GM19351 (cell line): ENCODE results near the gene TRIP13.
A peak's percentile ranks its signal among the peaks of the same experiment; 100 is the strongest.
"Not testable (repeated sequence)": the region's sequence is repeated elsewhere in the genome, so short reads cannot be mapped to it uniquely, and the experiment has no call there.

Experiments used
- ATAC-seq: cut with Tn5 transposase; IDR thresholded peaks from one replicate; pipeline ENCODE4 v1.9.1; 2021; ENCODE audit warnings: mild to moderate bottlenecking, moderate library complexity; ENCODE audit not compliant: unreplicated experiment

TRIP13 gene, protein sequence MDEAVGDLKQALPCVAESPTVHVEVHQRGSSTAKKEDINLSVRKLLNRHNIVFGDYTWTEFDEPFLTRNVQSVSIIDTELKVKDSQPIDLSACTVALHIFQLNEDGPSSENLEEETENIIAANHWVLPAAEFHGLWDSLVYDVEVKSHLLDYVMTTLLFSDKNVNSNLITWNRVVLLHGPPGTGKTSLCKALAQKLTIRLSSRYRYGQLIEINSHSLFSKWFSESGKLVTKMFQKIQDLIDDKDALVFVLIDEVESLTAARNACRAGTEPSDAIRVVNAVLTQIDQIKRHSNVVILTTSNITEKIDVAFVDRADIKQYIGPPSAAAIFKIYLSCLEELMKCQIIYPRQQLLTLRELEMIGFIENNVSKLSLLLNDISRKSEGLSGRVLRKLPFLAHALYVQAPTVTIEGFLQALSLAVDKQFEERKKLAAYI

DNA sequence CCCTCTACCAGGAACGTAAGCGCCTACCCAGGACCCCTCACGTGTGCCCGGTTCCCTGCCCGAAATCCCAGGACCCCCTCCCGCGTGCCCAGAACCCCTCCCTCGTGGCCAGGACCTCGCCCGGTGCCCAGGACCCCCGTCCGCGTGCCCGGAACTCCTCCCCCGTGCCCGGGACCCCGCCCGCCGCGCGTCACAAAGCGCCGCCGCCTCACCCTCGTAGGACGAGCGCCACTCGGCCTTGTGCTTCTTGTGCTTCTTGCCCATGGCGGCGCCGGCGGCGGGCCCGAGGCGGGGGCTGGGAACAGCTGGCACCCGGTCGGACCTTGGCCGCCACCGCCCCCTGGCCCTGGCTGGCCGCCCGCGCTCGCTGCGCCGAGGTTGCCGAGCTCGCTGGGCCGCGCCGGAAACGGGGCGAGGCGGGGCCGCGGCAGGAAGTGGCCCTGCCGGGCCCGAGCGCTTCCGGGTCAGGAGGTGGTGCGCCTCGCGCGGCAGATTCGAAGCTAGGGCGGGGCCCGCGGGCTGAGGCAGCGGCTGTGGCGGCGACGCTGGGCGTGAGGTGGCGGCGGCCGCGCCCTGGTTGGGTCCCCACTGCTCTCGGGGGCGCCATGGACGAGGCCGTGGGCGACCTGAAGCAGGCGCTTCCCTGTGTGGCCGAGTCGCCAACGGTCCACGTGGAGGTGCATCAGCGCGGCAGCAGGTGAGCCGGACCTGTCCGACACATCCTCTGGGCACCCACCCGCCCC, at the start of gene TRIP13, which contains the start of gene BRD9:
Gene TRIP13 (plus strand): TSS at position 491 of the 743 bp plus-strand sequence. CDS start 115 bp downstream, at position 606.
Gene BRD9 (minus strand): TSS at position 408 of the 743 bp plus-strand sequence. CDS start 144 bp downstream, at position 264.
- peak; percentile 97 for ATAC-seq

DNA sequence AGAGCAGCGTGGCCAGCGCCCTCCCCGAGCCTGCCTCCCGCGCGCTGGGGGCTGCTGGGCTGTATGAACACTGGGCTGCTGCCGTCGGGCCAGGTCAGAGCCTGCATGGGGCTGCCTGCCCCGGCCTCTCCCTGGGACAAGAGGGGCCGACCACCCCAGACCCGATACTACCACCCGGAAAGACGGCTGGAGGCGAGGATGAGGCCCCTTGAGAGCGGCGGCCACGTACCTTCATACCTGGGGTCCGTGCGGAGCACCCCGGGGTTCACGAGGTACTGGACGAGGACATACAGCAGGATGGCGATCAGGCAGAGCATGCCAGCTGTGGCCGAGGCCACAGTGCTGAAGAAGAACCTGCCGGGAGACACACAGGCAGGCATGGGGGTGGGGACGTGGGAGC, 49.3 kb upstream of the TRIP13 start:
- ATAC-seq, result not testable (repeated sequence)

DNA sequence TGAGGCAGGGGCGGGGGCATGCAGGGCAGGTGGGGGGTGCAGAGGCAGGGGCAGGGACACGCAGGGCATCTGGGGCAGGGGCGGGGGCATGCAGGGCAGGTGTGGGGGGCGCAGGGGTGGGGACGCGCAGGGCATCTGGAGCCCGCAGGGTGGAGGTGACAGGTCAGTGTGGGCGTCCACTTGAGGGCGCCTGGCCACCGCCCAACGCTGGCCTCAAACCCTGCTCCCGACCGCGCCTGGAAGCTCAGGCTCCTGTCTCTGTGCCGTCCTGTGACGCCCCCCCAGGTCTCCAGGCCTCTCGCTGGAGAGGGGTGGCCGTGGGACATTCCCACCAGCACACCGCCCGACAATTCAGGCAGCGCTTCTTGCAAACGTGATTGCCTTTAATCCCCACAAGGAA, 48.8 kb upstream of the TRIP13 start:
- ATAC-seq, result not testable (repeated sequence)

DNA sequence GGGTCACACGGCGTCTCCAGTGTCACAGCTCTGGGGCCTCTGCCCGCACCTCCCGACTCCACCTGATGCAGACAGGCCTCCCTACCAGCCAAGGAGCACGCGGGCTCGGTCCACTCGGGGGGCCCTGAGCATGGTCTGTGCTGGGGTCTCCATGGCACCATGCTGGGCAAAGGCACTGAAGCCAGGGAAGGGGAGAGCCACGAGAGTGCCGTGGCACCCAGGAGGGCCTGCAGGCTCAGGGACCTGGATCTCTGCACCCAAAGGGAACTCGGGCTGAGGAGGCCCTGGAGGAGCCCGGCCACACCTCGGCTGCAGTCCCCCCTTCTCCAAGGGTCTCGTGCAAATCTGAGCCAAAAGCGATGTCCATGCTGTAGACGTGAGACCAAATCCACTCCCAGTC, 48.3 kb upstream of the TRIP13 start:
- ATAC-seq, result not testable (repeated sequence)

DNA sequence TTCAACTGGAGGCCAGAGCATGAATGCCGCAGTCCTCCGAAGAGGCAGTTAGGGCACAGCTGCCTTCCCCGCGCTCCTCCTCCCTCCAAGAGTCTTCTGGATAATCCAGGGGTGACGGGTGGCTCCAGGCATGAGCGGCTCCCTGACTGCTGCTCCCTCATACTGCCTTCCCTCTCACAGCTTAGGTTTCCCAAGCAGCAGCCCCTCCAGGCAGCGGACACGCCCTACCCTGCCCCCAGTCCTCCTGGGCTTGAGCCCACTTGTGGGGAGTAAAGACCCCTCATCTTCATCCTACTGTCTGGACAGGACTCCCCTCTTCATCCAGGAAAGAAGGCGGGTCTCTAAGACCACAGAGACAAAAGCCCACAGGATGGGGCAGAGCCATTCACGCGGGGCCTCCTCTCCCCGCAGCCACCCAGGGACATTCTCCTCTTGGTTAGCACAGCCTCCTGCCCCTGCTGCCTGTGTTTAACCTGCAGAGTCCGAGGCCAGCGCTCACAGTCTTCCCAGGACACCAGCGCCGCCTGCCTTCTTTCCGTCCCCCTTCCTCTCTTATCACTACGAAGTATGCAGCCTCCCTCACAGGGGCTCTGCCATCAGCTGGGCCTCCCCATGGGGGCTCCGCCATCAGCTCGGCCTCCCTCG, 47.5 kb upstream of the TRIP13 start:
- not testable (repeated sequence) for ATAC-seq

DNA sequence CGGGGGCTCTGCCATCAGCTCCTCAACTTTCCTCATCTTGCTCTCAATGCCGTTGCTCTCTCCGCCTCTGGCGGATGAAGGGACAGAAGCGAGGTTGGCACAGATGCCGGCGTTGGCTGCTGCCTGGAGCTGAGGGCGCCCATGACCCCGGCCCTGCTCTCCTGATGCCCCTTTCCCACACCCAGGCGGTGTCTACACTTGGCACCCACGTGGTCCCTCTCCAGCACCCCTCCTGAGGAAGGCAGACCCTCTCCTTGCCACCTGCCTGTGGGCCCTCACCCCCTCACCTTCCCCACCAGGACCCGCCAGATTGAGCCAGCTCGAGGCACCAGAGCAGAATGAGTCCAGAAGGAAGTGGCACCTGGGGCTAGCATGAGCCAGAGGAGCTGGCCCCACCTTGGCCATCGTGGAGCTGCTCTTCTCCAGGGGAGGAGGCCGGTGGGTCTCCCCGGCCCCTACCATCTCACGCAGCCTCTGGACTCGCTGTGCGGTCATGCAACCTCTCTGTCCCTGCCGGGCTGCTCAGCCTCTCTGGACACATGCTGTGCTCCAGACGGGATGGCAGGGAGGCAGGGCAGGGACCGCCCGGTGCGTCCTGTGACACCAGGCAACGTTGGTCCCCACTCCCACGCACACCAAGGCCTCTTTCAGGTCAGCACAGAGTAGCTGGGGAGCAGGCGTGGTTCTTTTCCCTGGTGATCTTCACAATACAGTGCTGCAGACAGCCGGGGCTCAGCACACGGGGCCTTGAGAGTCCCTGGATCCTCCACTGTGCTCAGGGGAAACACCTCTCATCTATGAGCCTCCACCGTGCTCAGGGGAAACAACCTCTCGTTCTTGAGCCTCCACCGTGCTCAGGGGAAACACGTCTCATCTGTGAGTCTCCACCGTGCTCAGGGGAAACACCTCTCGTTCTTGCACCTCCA, 46.7 kb upstream of the TRIP13 start:
- peak; percentile 33 for ATAC-seq

DNA sequence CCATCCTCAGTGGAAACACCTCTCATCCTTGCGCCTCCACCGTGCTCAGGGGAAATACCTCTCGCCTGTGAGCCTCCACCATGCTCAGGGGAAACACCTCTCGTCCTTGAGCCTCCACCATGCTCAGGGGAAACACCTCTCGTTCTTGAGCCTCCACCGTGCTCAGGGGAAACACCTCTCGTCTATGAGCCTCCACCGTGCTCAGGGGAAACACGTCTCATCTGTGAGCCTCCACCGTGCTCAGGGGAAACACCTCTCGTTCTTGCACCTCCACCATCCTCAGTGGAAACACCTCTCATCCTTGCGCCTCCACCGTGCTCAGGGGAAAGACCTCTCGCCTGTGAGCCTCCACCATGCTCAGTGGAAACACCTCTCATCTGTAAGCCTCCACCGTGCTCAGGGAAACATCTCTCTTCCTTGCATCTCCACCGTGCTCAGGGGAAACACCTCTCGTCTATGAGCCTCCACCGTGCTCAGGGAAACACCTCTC, 46.0 kb upstream of the TRIP13 start:
- peak; percentile 52 for ATAC-seq

DNA sequence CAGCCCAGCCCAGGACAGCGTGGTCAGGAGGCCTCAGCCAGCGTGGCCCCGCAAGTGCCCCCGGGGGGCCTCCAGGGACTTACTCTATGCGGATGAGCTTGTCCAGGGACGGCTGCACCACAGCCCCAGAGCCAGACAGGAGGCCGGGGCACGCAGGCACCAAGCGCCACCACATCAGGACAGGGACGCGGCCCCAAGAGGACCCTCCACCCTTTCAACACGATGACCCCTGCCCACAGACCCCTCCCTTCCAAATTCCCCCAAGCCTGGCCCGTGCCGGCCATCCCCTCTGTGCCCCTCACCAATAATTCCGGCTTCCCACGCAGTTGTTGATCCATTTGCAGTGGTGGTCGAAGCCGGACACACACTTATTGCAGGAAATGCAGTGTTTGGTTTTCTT, 45.5 kb upstream of the TRIP13 start:
- ATAC-seq, result not testable (repeated sequence)

DNA sequence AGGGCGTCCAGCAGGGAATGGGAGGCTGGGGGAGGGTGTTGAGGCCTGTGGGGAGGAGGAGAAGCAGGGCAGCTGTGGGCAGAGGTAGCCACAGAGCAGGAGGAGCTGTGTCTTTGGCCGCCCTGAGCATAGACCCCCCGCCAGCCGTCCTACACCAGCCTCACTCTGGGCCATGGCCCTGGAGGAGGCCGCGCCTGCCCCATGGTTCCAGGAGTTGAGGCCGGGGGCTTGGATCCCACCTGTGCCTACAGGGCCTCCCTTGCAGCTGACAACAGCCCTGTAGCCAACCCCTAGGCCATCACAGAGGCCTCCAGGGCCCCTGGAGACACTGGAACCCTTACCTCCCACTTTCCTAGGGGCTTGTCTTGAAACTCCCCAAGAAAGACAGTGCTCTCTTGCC, 44.9 kb upstream of the TRIP13 start:
- not testable (repeated sequence) for ATAC-seq

DNA sequence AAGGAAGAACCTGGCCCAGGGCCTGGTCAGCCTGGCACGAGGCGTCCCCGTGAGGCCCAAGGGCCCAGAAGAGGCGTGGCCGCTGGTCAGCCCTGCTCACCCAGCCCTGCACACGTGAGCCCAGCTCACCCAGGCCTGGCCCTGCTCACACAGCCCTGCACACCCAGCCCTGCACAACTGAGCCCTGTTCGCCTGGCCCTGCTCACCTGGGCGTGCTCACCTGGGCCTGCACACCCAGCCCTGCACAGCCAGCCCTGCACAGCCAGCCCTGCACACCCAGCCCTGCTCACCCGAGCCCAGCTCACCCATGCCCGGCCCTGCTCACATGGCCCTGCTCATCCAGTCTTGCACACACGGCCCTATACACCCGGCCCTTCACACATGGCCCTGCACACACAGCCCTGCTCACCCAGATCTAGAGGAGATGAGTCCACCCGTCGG, 44.0 kb upstream of the TRIP13 start:
- ATAC-seq, result no peak

DNA sequence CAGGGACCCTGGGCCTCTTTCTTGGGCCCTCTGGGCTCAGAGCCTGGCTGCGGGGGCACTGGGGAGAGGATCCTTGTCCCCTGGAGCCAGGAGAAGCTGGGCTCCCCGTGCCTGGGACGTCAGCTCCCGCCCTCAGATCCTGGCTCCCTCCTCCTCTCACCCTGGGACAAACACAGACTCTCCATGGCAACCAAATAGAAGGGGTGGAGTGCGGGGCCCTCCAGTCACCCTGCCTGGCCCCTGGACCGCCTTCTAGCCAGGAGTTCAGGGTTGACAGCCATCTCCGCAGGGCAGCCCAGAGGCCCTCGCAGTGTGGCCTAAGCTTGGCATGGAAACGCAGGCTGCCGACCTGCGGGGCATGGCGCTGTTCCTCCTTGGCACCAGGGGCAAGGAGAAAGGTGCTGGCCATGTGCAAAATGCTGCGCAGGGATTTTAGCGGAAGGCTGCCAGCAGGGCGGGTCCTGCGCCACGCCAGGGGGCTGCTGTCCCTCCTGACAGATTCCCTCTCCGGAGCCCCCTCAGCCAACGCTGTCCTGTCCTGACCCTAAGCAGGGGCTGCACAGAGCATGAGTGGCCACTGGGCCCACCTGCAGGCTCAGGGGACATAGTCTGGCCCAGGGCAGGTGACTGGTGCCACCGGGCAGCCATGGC, 42.9 kb upstream of the TRIP13 start:
- no peak for ATAC-seq

DNA sequence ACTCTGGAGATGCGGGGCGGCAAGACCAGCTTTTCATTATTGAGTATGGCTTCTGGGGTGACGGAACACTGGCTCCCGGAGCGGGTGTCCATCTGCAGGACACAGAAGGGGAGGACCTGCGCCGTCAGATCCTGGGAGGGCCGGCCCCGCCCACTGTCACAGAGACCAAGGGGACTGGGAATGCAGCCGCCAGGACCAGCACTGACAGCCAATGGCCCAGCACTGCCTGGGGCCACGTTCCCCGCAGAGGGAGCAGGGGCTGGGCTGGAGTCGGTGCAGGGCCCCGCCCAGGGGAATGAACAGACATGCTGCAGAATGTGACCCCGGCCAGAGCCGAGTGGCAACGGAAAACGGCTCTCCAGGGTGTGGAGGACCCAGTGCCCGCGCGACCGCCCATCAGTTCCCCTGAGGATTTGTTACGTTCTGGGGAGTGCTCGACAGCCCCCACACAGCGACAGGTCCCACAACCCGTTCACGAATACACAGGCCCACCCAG, 42.1 kb upstream of the TRIP13 start, which contains the start of gene ZDHHC11:
Gene ZDHHC11 (minus strand): TSS at position 476 of the 496 bp plus-strand sequence. CDS start 384 bp downstream, at position 92.
- no peak for ATAC-seq

DNA sequence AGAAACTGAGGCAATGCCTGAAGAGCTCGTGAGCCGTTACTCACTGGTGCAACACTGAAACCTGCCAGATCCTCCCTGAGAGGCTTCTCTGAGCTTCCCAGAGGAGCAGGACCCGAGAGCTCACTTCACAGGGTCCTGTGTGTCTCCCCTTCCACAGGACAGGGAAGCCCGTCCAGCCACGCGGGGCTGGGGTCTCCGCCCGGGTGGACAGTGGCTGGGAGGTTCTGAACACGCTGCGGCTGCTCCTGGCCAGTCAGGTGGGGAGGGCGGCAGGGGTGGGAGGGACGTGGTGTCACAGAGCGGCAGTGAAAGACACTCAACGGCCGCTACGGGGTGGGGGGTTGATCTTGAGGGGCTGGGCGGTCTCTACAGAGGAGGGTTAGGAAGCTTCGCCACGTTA, 41.6 kb upstream of the TRIP13 start:
- no peak for ATAC-seq

DNA sequence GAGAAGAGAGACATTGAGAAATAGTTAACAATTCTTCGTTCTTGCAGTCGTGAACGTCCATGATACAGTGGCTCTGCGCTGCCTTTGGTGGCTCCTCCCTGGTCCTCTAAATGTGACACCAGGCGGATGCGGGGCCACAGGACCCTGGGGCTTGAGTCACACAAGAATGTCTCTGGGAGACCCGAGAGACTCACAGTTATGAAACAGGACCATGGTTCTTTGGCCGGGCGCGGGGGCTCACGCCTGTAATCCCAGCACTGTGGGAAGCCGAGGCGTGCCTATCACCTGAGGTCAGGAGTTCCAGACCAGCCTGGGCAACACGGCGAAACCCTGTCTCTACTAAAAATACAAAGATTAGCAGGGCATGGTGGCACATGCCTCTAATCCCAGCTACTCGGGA, 41.1 kb upstream of the TRIP13 start:
- no peak for ATAC-seq

DNA sequence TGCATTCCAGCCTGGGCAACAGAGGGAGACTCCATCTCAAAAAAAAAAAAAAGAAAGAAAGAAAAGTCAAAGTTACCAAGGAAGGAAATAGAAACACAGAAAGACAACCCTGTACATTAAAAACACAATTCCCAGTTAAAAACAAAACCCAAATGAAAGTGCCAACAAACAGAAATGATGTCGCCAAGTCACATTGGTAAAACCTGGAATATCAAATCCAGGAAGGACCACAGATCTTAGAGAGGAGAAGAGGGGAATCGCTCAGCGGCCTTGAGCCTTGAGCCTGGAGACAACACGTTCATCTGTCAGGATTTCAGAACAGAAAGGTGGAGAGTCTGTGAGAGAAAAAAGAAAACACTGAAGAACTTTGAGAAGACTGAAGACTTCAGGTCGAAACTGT, 40.7 kb upstream of the TRIP13 start:
- ATAC-seq, result no peak

DNA sequence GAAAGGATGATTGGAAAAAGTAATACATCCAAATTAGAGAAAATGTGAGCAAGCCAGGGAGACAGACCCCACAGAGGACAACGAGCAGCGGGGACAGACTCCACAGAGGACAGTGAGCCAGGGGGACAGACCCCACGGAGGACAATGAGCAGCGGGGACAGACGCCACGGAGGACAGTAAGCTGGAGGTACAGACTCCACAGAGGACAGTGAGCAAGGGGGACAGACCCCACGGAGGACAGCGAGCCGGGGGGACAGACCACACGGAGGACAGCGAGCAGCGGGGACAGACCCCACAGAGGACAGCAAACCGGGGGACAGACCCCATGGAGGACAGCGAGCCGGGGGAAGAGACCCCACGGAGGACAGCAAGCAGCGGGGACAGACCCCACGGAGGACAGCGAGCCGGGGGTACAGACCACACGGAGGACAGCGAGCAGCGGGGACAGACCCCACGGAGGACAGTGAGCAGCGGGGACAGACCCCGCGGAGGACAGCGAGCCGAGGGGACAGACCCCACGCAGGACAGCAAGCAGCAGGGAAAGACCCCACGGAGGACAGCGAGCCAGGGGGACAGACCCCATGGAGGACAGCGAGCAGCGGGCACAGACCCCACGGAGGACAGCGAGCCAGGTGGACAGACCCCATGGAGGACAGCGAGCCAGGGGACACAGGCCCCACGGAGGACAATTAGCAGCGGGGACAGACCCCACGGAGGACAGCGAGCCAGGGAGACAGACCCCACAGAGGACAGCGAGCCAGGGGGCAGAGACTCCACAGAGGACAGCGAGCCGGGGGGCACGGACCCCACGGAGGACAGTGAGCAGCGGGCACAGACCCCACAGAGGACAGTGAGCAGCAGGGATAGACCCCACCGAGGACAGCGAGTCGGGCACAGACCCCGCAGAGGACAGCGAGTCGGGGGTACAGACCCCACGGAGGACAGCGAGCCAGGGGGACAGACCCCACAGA, 40.0 kb upstream of the TRIP13 start:
- ATAC-seq, result no peak

DNA sequence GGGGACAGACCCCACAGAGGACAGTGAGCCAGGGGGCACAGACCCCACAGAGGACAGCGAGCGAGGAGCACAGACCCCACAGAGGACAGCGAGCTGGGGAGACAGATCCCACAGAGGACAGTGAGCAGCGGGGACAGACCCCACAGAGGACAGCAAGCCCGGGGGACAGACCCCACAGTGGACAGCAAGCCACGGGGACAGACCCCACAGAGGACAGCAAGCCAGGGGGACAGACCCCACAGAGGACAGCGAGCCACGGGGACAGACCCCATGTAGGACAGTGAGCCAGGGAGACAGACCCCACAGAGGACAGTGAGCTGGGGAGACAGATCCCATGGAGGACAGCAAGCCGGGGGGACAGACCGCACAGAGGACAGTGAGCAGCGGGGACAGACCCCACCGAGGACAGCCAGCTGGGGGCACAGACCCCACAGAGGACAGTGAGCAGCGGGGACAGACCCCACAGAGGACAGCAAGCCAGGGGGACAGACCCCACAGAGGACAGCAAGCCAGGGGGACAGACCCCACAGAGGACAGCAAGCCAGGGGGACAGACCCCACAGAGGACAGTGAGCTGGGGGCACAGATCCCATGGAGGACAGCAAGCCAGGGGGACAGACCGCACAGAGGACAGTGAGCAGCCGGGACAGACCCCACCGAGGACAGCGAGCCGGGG, 39.1 kb upstream of the TRIP13 start:
- not testable (repeated sequence) for ATAC-seq

DNA sequence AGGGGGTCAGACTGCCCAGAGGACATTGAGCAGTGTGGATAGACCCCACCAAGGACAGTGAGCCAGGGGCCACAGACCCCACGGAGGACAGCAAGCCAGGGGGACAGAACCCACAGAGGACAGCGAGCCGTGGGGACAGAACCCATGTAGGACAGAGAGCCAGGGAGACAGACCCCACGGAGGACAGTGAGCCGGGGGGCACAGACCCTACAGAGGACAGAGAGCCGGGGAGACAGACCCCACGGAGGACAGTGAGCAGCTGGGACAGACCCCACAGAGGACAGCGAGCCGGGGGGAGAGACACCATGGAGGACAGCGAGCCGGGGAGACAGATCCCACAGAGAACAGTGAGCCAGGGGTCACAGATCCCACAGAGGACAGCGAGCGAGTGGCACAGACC, 38.5 kb upstream of the TRIP13 start:
- ATAC-seq, result no peak
